H1 (cell line): Measurements from ENCODE around the gene POU4F1. TPM values are rescaled to one million over a fixed set of nuclear protein-coding genes. Genes with fewer than 3 reads are reported as not detected.

ENCODE experiments used
- CBX8 ChIP-seq: fragments of 300-800, 300-1000 bp; sonication (generic); IDR thresholded peaks from 2 replicates; pipeline ENCODE4 v1.7.1; 2016; ENCODE audit warnings: low read depth, low read length, borderline replicate concordance
- CHD7 ChIP-seq: fragments of 300-600 bp; sonication (generic); IDR thresholded peaks from 2 replicates; pipeline ENCODE4 v1.7.1; 2012; ENCODE audit warnings: low read length, moderate library complexity, mild to moderate bottlenecking, inconsistent platforms; ENCODE audit not compliant: insufficient replicate concordance
- EP300 ChIP-seq, 2 experiments: IDR thresholded peaks; 1 replicate in 1 of 2; 2 replicates in 1 of 2; pipeline ENCODE4 v1.6.1; 2011 to 2012; ENCODE audit warnings: low read depth in 2 of 2, low read length in 2 of 2, mild to moderate bottlenecking in 2 of 2, borderline replicate concordance in 1 of 2, inconsistent platforms in 1 of 2, moderate library complexity in 1 of 2
- HDAC2 ChIP-seq, 2 experiments: fragments of 300-600 bp in 1 of 2; sonication (generic) in 1 of 2; IDR thresholded peaks; 2 replicates each; pipeline ENCODE4 v1.6.1; 2011 to 2012; ENCODE audit warnings: low read depth in 2 of 2, low read length in 2 of 2, mild to moderate bottlenecking in 2 of 2, moderate library complexity in 2 of 2, borderline replicate concordance in 1 of 2, inconsistent platforms in 1 of 2
- JUND ChIP-seq: IDR thresholded peaks from 2 replicates; pipeline ENCODE4 v1.6.1; 2011; ENCODE audit warnings: mild to moderate bottlenecking, improper control_type of control experiment, low read length
- RAD21 ChIP-seq, 2 experiments: IDR thresholded peaks in 1 of 2; conservative IDR thresholded peaks in 1 of 2; 2 replicates each; pipeline ENCODE4 v1.6.1; 2011; ENCODE audit warnings: low read depth in 2 of 2, low read length in 2 of 2, improper control_type of control experiment in 1 of 2, inconsistent platforms in 1 of 2, mild to moderate bottlenecking in 1 of 2, moderate library complexity in 1 of 2
- SAP30 ChIP-seq: fragments of 300-600 bp; sonication (generic); IDR thresholded peaks from 2 replicates; pipeline ENCODE4 v1.7.1; 2012; ENCODE audit warnings: low read length, moderate library complexity, mild to moderate bottlenecking, inconsistent platforms; ENCODE audit not compliant: insufficient read depth, insufficient replicate concordance
- SP2 ChIP-seq: IDR thresholded peaks from 2 replicates; pipeline ENCODE4 v1.6.1; 2012; ENCODE audit warnings: mild to moderate bottlenecking, low read length, inconsistent platforms
- USF2 ChIP-seq: IDR thresholded peaks from 2 replicates; pipeline ENCODE4 v1.6.1; 2011; ENCODE audit warnings: low read length, improper control_type of control experiment
- polyA plus RNA-seq, 7 experiments: library from polyadenylated mRNA; depleted of rRNA in 3 of 7; stranded (reverse) in 5 of 7; unstranded in 2 of 7; fragments of >200 nt in 5 of 7; fragments of 200-250 nt in 2 of 7; gene quantifications; 1 replicate in 5 of 7; 2 replicates in 1 of 7; 4 replicates in 1 of 7; pipeline versions ENCODE4 v1.2.1 to v1.2.3, GENCODE V29; 2011 to 2013; ENCODE audit warnings: missing spikeins in 2 of 7, mixed read lengths in 2 of 7
- total RNA-seq: library from RNA; stranded (reverse); fragmentation: NEBNext Ultra II Directional; extraction: Animal tissue kit (Norgen Biotek cat#: 25700); gene quantifications from 2 replicates; pipeline ENCODE4 v1.2.1, GENCODE V29; 2021

The POU4F1 gene
- total and polyA plus RNA-seq, 2 of the 8 experiments (the other 6 are each of a cell fraction or from before 2014, with no cell fraction given), result 0.09 to 0.32 TPM

GRCh38 chr13:78620936-78621470 lies 17.7 kb upstream of the POU4F1 start (continued):
- TF ChIP-seq CHD7 (no peak), EP300 (IDR thresholded peaks at IDR 0.05; ENCODE audit: borderline replicate concordance in 1 of 2, low read depth in 2 of 2, low read length in 2 of 2) (no peak), SAP30 (no peak), RAD21 (IDR thresholded peaks at IDR 0.05 in 1 of 2, conservative IDR thresholded peaks at IDR 0.05 in 1 of 2; ENCODE audit: low read depth in 2 of 2, low read length in 2 of 2) (no peak), USF2 (no peak), SP2 (no peak), JUND (no peak), HDAC2 (IDR thresholded peaks at IDR 0.05; ENCODE audit: borderline replicate concordance in 1 of 2, low read depth in 2 of 2, low read length in 2 of 2) (no peak), CBX8 (no peak)
